IMR-90 (cell line): Measurements from ENCODE around the gene NIPBL.

Experiments used
- CEBPB ChIP-seq: IDR thresholded peaks from 2 replicates; pipeline ENCODE4 v1.6.1; 2012; ENCODE audit warnings: low read depth, low read length, improper control_type of control experiment
- CTCF ChIP-seq: conservative IDR thresholded peaks from 2 replicates; pipeline ENCODE4 v1.5.1; 2012; ENCODE audit warnings: mild to moderate bottlenecking, low read depth, low read length, improper control_type of control experiment
- ELK1 ChIP-seq: fragments of 150-350 bp; IDR thresholded peaks from 2 replicates; pipeline ENCODE4 v1.6.1; 2016; ENCODE audit warnings: low read depth, mild to moderate bottlenecking, low read length, moderate library complexity, borderline replicate concordance
- MAZ ChIP-seq: IDR thresholded peaks from 2 replicates; pipeline ENCODE4 v1.6.1; 2012; ENCODE audit warnings: low read depth, mild to moderate bottlenecking, low read length, improper control_type of control experiment, moderate library complexity, borderline replicate concordance
- MXI1 ChIP-seq: IDR thresholded peaks from 2 replicates; pipeline ENCODE4 v1.6.1; 2012; ENCODE audit warnings: low read depth, mild to moderate bottlenecking, low read length, moderate library complexity, borderline replicate concordance
- POLR2A ChIP-seq: IDR thresholded peaks from 2 replicates; pipeline ENCODE4 v1.6.1; 2012; ENCODE audit warnings: mild to moderate bottlenecking, low read depth, low read length
- RCOR1 ChIP-seq: IDR thresholded peaks from 2 replicates; pipeline ENCODE4 v1.6.1; 2012; ENCODE audit warnings: mild to moderate bottlenecking, low read length, improper control_type of control experiment; ENCODE audit not compliant: insufficient replicate concordance
- RFX5 ChIP-seq: IDR thresholded peaks from 2 replicates; pipeline ENCODE4 v1.8.0; 2012; ENCODE audit warnings: low read depth, mild to moderate bottlenecking, low read length, moderate library complexity
- SMC3 ChIP-seq: fragments of 150-350 bp; IDR thresholded peaks from 2 replicates; pipeline ENCODE4 v1.6.1; 2016; ENCODE audit warnings: low read depth, mild to moderate bottlenecking, antibody characterized with exemption, low read length, moderate library complexity
- USF2 ChIP-seq: fragments of 150-350 bp; IDR thresholded peaks from 2 replicates; pipeline ENCODE4 v1.6.1; 2017; ENCODE audit warnings: mild to moderate bottlenecking, antibody characterized with exemption, low read length, low read depth

GRCh38 chr5:36839489-36840476 is 36.8 kb upstream of the NIPBL start:
- TF ChIP-seq CEBPB = no peak
- TF ChIP-seq CTCF = no peak
- TF ChIP-seq POLR2A = no peak
- no peak for TF ChIP-seq ELK1
- TF ChIP-seq MXI1 = no peak
- TF ChIP-seq SMC3 = no peak
- TF ChIP-seq RCOR1 = no peak
- TF ChIP-seq MAZ = no peak
- TF ChIP-seq RFX5 = no peak
- TF ChIP-seq USF2 = no peak
